SK-N-SH (cell line): Measurements from ENCODE around the gene FCMR. TPM values are rescaled to one million over a fixed set of nuclear protein-coding genes. Genes with fewer than 3 reads are reported as not detected.

ENCODE experiments used
- CTCF ChIA-PET: fragments of 300-600, 350-600 bp; formaldehyde crosslinking; extraction: SDS; loops from one replicate; lab custom pipeline; 2021; lab: Yijun Ruan, JAX
- POLR2A ChIA-PET: fragments of 350-600 bp; sonication (Branson Sonifier 250); formaldehyde crosslinking; extraction: SDS; loops from one replicate; lab custom pipeline; 2020; ENCODE audit warnings: antibody characterized with exemption, inconsistent platforms; lab: Yijun Ruan, JAX
- DNase-seq: peaks from one replicate; pipeline ENCODE4 v3.0.0; 2012
- H2AFZ ChIP-seq: fragments of 200-600 bp; sonication (generic); 2 replicates; pipeline ENCODE4 v1.8.1; 2016; ENCODE audit warnings: antibody characterized with exemption, mild to moderate bottlenecking, low read depth
- H3F3A ChIP-seq: fragments of 200-600 bp; sonication (generic); replicated peaks from 2 replicates; pipeline ENCODE3; 2016; ENCODE audit warnings: antibody characterized with exemption, mild to moderate bottlenecking; ENCODE audit not compliant: insufficient read depth
- H3K27ac ChIP-seq, 2 experiments: fragments of 200-500 bp in 1 of 2; fragments of 200-600 bp in 1 of 2; sonication (Bioruptor generic) in 1 of 2; sonication (generic), shearing (Covaris generic) in 1 of 2; 2 replicates each; pipeline versions ENCODE4 v1.5.1 to v1.6.1; 2014 to 2016; ENCODE audit warnings: low read depth in 2 of 2, inconsistent platforms in 1 of 2, low read length in 1 of 2, mild to moderate bottlenecking in 1 of 2, mixed read lengths in 1 of 2
- H3K27me3 ChIP-seq: fragments of 200-600 bp; sonication (generic), shearing (Covaris generic); 2 replicates; pipeline ENCODE4 v1.6.1; 2016; ENCODE audit warnings: mixed run types; ENCODE audit not compliant: insufficient read depth
- H3K36me3 ChIP-seq, 2 experiments: fragments of 200-500 bp in 1 of 2; fragments of 200-600 bp in 1 of 2; sonication (Bioruptor generic) in 1 of 2; sonication (generic) in 1 of 2; replicated peaks in 1 of 2; 2 replicates each; pipeline versions ENCODE3 to v1.5.1; 2014 to 2016; ENCODE audit warnings: low read length in 1 of 2, mild to moderate bottlenecking in 1 of 2; ENCODE audit not compliant: insufficient read depth in 2 of 2, control insufficient read depth in 1 of 2
- H3K4me1 ChIP-seq, 2 experiments: fragments of 200-500 bp in 1 of 2; fragments of 200-600 bp in 1 of 2; sonication (Bioruptor generic) in 1 of 2; sonication (generic), shearing (Covaris generic) in 1 of 2; 2 replicates each; pipeline versions ENCODE4 v1.5.1 to v1.6.1; 2014 to 2016; ENCODE audit warnings: low read depth in 1 of 2, low read length in 1 of 2, mixed run types in 1 of 2; ENCODE audit not compliant: insufficient read depth in 2 of 2, control insufficient read depth in 1 of 2
- H3K4me2 ChIP-seq: fragments of 200-600 bp; sonication (generic), shearing (Covaris generic); 2 replicates; pipeline ENCODE4 v1.6.1; 2017; ENCODE audit warnings: mixed run types
- H3K4me3 ChIP-seq, 2 experiments: fragments of 200-500 bp in 1 of 2; fragments of 200-600 bp in 1 of 2; sonication (Bioruptor generic) in 1 of 2; sonication (generic), shearing (Covaris generic) in 1 of 2; 2 replicates each; pipeline versions ENCODE4 v1.5.1 to v1.8.1; 2014 to 2016; ENCODE audit warnings: low read depth in 2 of 2, inconsistent platforms in 1 of 2, low read length in 1 of 2, mild to moderate bottlenecking in 1 of 2, mixed read lengths in 1 of 2, moderate library complexity in 1 of 2
- H3K79me2 ChIP-seq: fragments of 200-600 bp; sonication (generic); 2 replicates; pipeline ENCODE4 v1.8.1; 2017; ENCODE audit warnings: mild to moderate bottlenecking; ENCODE audit not compliant: insufficient read depth
- H3K9ac ChIP-seq: fragments of 200-600 bp; sonication (generic); 2 replicates; pipeline ENCODE4 v1.6.1; 2017; ENCODE audit warnings: mixed run types
- H3K9me2 ChIP-seq: fragments of 200-600 bp; sonication (generic); 2 replicates; pipeline ENCODE4 v1.6.1; 2017; ENCODE audit warnings: mixed run types
- H3K9me3 ChIP-seq: fragments of 200-600 bp; sonication (generic); 2 replicates; pipeline ENCODE4 v1.6.1; 2017; ENCODE audit warnings: mixed run types, mild to moderate bottlenecking, moderate library complexity
- H4K20me1 ChIP-seq: fragments of 200-600 bp; sonication (generic); 2 replicates; pipeline ENCODE4 v1.6.1; 2017; ENCODE audit warnings: mild to moderate bottlenecking, mixed run types; ENCODE audit not compliant: insufficient read depth
- CHD2 ChIP-seq: fragments of 150-350 bp; IDR thresholded peaks from 2 replicates; pipeline ENCODE4 v1.6.1; 2018; ENCODE audit warnings: low read length; ENCODE audit not compliant: partially characterized antibody
- CTCF ChIP-seq: fragments of 200-600 bp; sonication (generic); IDR thresholded peaks from 2 replicates; pipeline ENCODE4 v1.6.1; 2017; ENCODE audit warnings: antibody characterized with exemption, mild to moderate bottlenecking, moderate library complexity
- EP300 ChIP-seq, 2 experiments: IDR thresholded peaks; 2 replicates each; pipeline versions ENCODE4 v1.4.0 to v1.6.1; 2012; ENCODE audit warnings: borderline replicate concordance in 1 of 2, low read depth in 1 of 2, low read length in 1 of 2
- EZH2phosphoT487 ChIP-seq: fragments of 200-600 bp; sonication (generic); IDR thresholded peaks from 2 replicates; pipeline ENCODE4 v1.6.1; 2017; ENCODE audit warnings: low read depth, mixed run types, mild to moderate bottlenecking, antibody characterized with exemption, moderate library complexity, borderline replicate concordance
- FOXJ3 ChIP-seq: sonication (generic); formaldehyde crosslinking; IDR thresholded peaks from 2 replicates; pipeline ENCODE4 v1.5.1; 2020; ENCODE audit warnings: mild to moderate bottlenecking, missing genetic modification reagents
- FOXM1 ChIP-seq: IDR thresholded peaks from 2 replicates; pipeline ENCODE4 v1.4.0; 2012; ENCODE audit warnings: low read depth, mild to moderate bottlenecking
- GATA2 ChIP-seq: sonication (generic); formaldehyde crosslinking; IDR thresholded peaks from 2 replicates; pipeline ENCODE4 v1.5.0; 2020; ENCODE audit warnings: mild to moderate bottlenecking, missing genetic modification reagents
- MEF2A ChIP-seq: IDR thresholded peaks from 2 replicates; pipeline ENCODE4 v1.4.0; 2012; ENCODE audit warnings: low read depth, borderline replicate concordance
- NRF1 ChIP-seq: IDR thresholded peaks from 2 replicates; pipeline ENCODE4 v1.6.1; 2012; ENCODE audit warnings: low read depth, mild to moderate bottlenecking, low read length
- PBX3 ChIP-seq: IDR thresholded peaks from 2 replicates; pipeline ENCODE4; 2012
- RCOR1 ChIP-seq: fragments of 150-350 bp; IDR thresholded peaks from 2 replicates; pipeline ENCODE4 v1.6.1; 2017; ENCODE audit warnings: antibody characterized with exemption, low read length
- REST ChIP-seq: IDR thresholded peaks from 2 replicates; pipeline ENCODE4 v1.6.1; 2012; ENCODE audit warnings: mild to moderate bottlenecking, low read depth, low read length, moderate library complexity
- RFX5 ChIP-seq: IDR thresholded peaks from 2 replicates; pipeline ENCODE4 v1.6.1; 2012; ENCODE audit warnings: mild to moderate bottlenecking, improper control_type of control experiment, low read length
- RXRA ChIP-seq: IDR thresholded peaks from 2 replicates; pipeline ENCODE4 v1.4.0; 2012; ENCODE audit warnings: low read depth, mild to moderate bottlenecking, borderline replicate concordance
- SMC3 ChIP-seq: IDR thresholded peaks from 2 replicates; pipeline ENCODE4 v1.6.1; 2012; ENCODE audit warnings: low read depth, low read length, improper control_type of control experiment
- TCF12 ChIP-seq: IDR thresholded peaks from 2 replicates; pipeline ENCODE4 v1.4.0; 2012
- YY1 ChIP-seq: IDR thresholded peaks from 2 replicates; pipeline ENCODE4 v1.4.0; 2012; ENCODE audit warnings: low read depth, mild to moderate bottlenecking
- WGBS: methylation state at CpG from one replicate; pipeline ENCODE4 v1.1.6; 2017; ENCODE audit warnings: low lambda C conversion rate; 5-methylcytosine and 5-hydroxymethylcytosine counted together
- polyA plus RNA-seq, 3 experiments: library from polyadenylated mRNA; depleted of rRNA; stranded (reverse); fragments of >200 nt; gene quantifications; 2 replicates each; pipeline ENCODE4 v1.2.3, GENCODE V29; 2012
- TF ChIP-seq, protein P1 (sequence below): fragments of 150-350 bp; IDR thresholded peaks from 2 replicates; pipeline ENCODE4 v1.6.1; 2016; ENCODE audit warnings: mild to moderate bottlenecking, low read depth, low read length

Gene FCMR
- polyA plus RNA-seq, 1 of the 3 experiments (the other 2 are of a cell fraction), result 0.15 TPM

DNA sequence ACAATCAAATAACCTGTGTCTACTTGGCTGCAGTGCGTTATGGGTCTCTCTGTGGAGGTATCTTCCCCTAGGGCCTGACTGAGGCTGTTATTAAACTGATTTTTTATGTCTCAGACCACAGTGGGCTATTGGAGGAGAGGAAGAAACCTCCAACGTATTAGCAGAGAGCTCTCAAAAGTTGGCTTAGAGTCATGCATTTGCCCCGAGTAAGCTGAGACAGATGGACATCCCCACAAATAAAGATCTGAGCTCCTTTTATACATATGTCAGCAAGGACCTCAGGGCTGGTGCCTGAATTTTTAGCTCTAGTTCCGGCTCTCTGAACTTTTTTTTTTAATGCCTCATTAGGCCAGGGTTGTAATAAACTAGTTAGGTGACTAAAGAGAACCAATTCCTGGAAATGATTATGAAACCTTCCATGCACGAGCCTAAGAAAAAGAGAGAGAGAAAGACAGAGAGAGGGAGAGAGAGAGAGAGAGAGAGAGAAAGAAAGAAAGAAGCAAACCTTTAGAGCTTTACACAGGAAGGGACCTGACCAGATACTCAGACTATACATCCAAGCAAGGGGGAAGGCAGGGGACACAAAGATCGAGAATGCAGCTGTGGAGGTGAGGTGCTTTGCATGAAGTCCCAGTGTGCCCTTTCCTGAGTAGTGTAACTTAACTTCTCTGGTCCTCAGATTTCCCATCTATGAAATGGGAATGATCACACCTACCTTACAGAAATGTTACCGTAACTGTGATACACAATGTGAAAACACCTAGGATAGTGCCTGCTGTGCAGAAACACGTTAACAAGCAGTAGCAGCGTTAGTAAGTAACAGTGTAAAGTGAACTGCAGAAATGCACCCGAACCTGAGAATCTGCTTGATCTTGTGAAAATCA, 33.0 kb upstream of the FCMR start:
- Histone ChIP-seq H3K4me2 (no peak overlapping the region), H3K9me3 (no peaks in the 10 kb centered on the region), H3K27ac (no peak overlapping the region), H3K4me1 (no peaks in the 10 kb centered on the region), H3K27me3 (peaks cover 27% of the 10 kb centered on the region; the same call in 1 of the 2 replicates), H4K20me1 (no peaks in the 10 kb centered on the region), H3K79me2 (no peaks in the 10 kb centered on the region), H3F3A (no peaks in the 10 kb centered on the region), H3K4me3 (no peak overlapping the region), H3K9ac (no peak overlapping the region), H2AFZ (no peak overlapping the region), H3K9me2 (no peaks in the 10 kb centered on the region), H3K36me3 (no peaks in the 10 kb centered on the region)
- DNase-seq, result no peak
- POLR2A ChIA-PET, result no interaction called here
- CTCF ChIA-PET, result interaction anchor here (1.5 kb wide), 1 partner anchor 220 kb away, joined by 3 read pairs; no protein-coding TSS in a partner anchor
- WGBS, result 54% methylated on average over 10 of the region's 10 CpGs
- no peak for TF ChIP-seq CHD2
- no peak for TF ChIP-seq TCF12
- no peak for TF ChIP-seq GATA2 (CRISPR knock-in tag)
- TF ChIP-seq RXRA, result no peak
- no peak for TF ChIP-seq YY1
- TF ChIP-seq RFX5, result no peak
- TF ChIP-seq, protein P1, sequence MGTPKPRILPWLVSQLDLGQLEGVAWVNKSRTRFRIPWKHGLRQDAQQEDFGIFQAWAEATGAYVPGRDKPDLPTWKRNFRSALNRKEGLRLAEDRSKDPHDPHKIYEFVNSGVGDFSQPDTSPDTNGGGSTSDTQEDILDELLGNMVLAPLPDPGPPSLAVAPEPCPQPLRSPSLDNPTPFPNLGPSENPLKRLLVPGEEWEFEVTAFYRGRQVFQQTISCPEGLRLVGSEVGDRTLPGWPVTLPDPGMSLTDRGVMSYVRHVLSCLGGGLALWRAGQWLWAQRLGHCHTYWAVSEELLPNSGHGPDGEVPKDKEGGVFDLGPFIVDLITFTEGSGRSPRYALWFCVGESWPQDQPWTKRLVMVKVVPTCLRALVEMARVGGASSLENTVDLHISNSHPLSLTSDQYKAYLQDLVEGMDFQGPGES, result no peak
- TF ChIP-seq EP300 (IDR thresholded peaks at IDR 0.05; ENCODE audit: borderline replicate concordance in 1 of 2, low read depth in 1 of 2, low read length in 1 of 2), result no peak
- TF ChIP-seq REST, result no peak
- TF ChIP-seq FOXM1, result no peak

GRCh38 chr1:206953626-206954025, 31.9 kb upstream of the FCMR start:
- Histone ChIP-seq H3F3A (no peaks in the 10 kb centered on the region), H4K20me1 (no peaks in the 10 kb centered on the region), H3K27ac (no peak overlapping the region), H3K27me3 (peaks cover 21% of the 10 kb centered on the region; the same call in 1 of the 2 replicates), H3K4me1 (no peaks in the 10 kb centered on the region), H3K36me3 (no peaks in the 10 kb centered on the region), H3K4me3 (no peak overlapping the region), H3K9ac (no peak overlapping the region), H2AFZ (no peak overlapping the region), H3K79me2 (no peaks in the 10 kb centered on the region), H3K4me2 (no peak overlapping the region), H3K9me3 (no peaks in the 10 kb centered on the region), H3K9me2 (no peaks in the 10 kb centered on the region)
- ChIA-PET POLR2A (no interaction called here), CTCF (no interaction called here)
- 60% methylated on average over 2 of the region's 2 CpGs for WGBS
- no peak for DNase-seq
- TF ChIP-seq FOXJ3 (no peak), MEF2A (no peak), NRF1 (no peak), CHD2 (no peak), EZH2phosphoT487 (no peak), CTCF (no peak), SMC3 (no peak), GATA2 (CRISPR knock-in tag) (no peak), PBX3 (no peak), RCOR1 (no peak)
- TF ChIP-seq, all 33 proteins: peak for 0
